Amygdala (tissue), 56 donors: Measurements from ENCODE around the gene CCT5.
"Not testable (repeated sequence)": the region's sequence is repeated elsewhere in the genome, so short reads cannot be mapped to it uniquely, and the experiment has no call there.

Source experiments
- DNase-seq, 56 donors: peaks; one replicate each; lab custom pipeline; 2025; lab: John Stamatoyannopoulos, UW

The CCT5 gene

GRCh38 chr5:10297646-10298204 lies 47.6 kb downstream of the CCT5 start:
- DNase-seq = no peak

GRCh38 chr5:10300246-10300645 lies 50.2 kb downstream of the CCT5 start:
- no peak for DNase-seq

GRCh38 chr5:10301266-10301665 lies 51.2 kb downstream of the CCT5 start:
- DNase-seq = no peak

GRCh38 chr5:10301842-10302610 lies 51.9 kb downstream of the CCT5 start:
- DNase-seq = peak in 23 of 56 donors; percentile 2 to 65 (median 27)

GRCh38 chr5:10303201-10303600 lies 53.1 kb downstream of the CCT5 start:
- no peak for DNase-seq

GRCh38 chr5:10303699-10304170 lies 53.7 kb downstream of the CCT5 start:
- DNase-seq = no peak

GRCh38 chr5:10304932-10305331 lies 54.9 kb downstream of the CCT5 start:
- no peak for DNase-seq

GRCh38 chr5:10306114-10306513 lies 56.0 kb downstream of the CCT5 start:
- no peak for DNase-seq

- no peak for DNase-seq
Observed at GRCh38 chr5:10306806-10307205, 56.7 kb downstream of the CCT5 start.

GRCh38 chr5:10307206-10308148 lies 57.4 kb downstream of the CCT5 start, which contains the start of gene CMBL:
CMBL (minus strand) TSS chr5:10307902; CDS start chr5:10290762, 17,140 bp downstream.
- DNase-seq = peak in 32 of 56 donors; percentile 7 to 61 (median 33)

GRCh38 chr5:10308844-10309243 lies 58.8 kb downstream of the CCT5 start:
- DNase-seq = no peak

- DNase-seq = no peak
Observed at GRCh38 chr5:10310066-10310779, 60.1 kb downstream of the CCT5 start.

GRCh38 chr5:10310835-10311570 lies 60.9 kb downstream of the CCT5 start:
- DNase-seq = not testable (repeated sequence)

- DNase-seq = no peak
Observed at GRCh38 chr5:10311595-10312425, 61.7 kb downstream of the CCT5 start.

- DNase-seq = peak in 4 of 56 donors; percentile 2 to 32 (median 6)
Observed at GRCh38 chr5:10315201-10315600, 65.1 kb downstream of the CCT5 start.
